Loucy (cell line): ENCODE data around the gene ANKRD6.
"Not testable (repeated sequence)": the region's sequence is repeated elsewhere in the genome, so short reads cannot be mapped to it uniquely, and the experiment has no call there.

Experiments used
- H2AFZ ChIP-seq: fragments of 200-600 bp; sonication (generic); 2 replicates; pipeline ENCODE4 v1.6.0; 2016; ENCODE audit warnings: antibody characterized with exemption, mild to moderate bottlenecking, low read length, moderate library complexity
- H3F3A ChIP-seq: fragments of 200-600 bp; 2 replicates; pipeline ENCODE4 v1.6.0; 2016; ENCODE audit warnings: antibody characterized with exemption, low read depth, mild to moderate bottlenecking
- H3K27me3 ChIP-seq: fragments of 200-600 bp; sonication (generic); 2 replicates; pipeline ENCODE4 v1.6.1; 2014; ENCODE audit warnings: low read length, mild to moderate bottlenecking; ENCODE audit not compliant: insufficient read depth, poor library complexity, severe bottlenecking
- H3K36me3 ChIP-seq: fragments of 200-600 bp; sonication (generic); 2 replicates; pipeline ENCODE4 v1.6.1; 2016; ENCODE audit warnings: low read length; ENCODE audit not compliant: insufficient read depth
- H3K4me1 ChIP-seq: fragments of 200-600 bp; sonication (generic); 2 replicates; pipeline ENCODE4 v1.5.1; 2014; ENCODE audit warnings: low read length, mild to moderate bottlenecking; ENCODE audit not compliant: insufficient read depth, poor library complexity, severe bottlenecking
- H3K4me2 ChIP-seq: fragments of 200-600 bp; sonication (generic); 2 replicates; pipeline ENCODE4 v1.6.0; 2014; ENCODE audit warnings: antibody characterized with exemption, low read length, low read depth, mild to moderate bottlenecking; ENCODE audit not compliant: poor library complexity, severe bottlenecking
- H3K4me3 ChIP-seq: fragments of 200-600 bp; sonication (generic); 2 replicates; pipeline ENCODE4 v1.5.1; 2014; ENCODE audit warnings: low read length, mild to moderate bottlenecking, mixed read lengths; ENCODE audit not compliant: poor library complexity, severe bottlenecking
- H3K79me2 ChIP-seq: fragments of 200-600 bp; sonication (generic); 2 replicates; pipeline ENCODE4 v1.6.1; 2014; ENCODE audit warnings: low read length; ENCODE audit not compliant: insufficient read depth
- H3K9ac ChIP-seq: fragments of 200-600 bp; sonication (generic); 2 replicates; pipeline ENCODE4 v1.6.0; 2014; ENCODE audit warnings: mild to moderate bottlenecking, low read depth, low read length, moderate library complexity; ENCODE audit not compliant: poor library complexity, severe bottlenecking
- H3K9me2 ChIP-seq: fragments of 200-600 bp; sonication (generic); replicated peaks from 2 replicates; pipeline ENCODE4 v1.6.1; 2016; ENCODE audit warnings: low read depth, low read length, mixed read lengths
- H3K9me3 ChIP-seq: fragments of 200-600 bp; sonication (generic); 2 replicates; pipeline ENCODE4 v1.6.1; 2014; ENCODE audit warnings: mild to moderate bottlenecking, antibody characterized with exemption, low read length, low read depth; ENCODE audit not compliant: insufficient read depth
- H4K20me1 ChIP-seq: fragments of 200-600 bp; sonication (generic); 2 replicates; pipeline ENCODE4 v1.6.0; 2014; ENCODE audit warnings: antibody characterized with exemption, low read length, mild to moderate bottlenecking; ENCODE audit not compliant: insufficient read depth, poor library complexity, severe bottlenecking
- EZH2phosphoT487 ChIP-seq: fragments of 200-600 bp; IDR thresholded peaks from 2 replicates; pipeline ENCODE4 v1.6.1; 2018; ENCODE audit warnings: antibody characterized with exemption, mild to moderate bottlenecking, moderate library complexity, borderline replicate concordance
- TF ChIP-seq, protein P1 (sequence below): fragments of 200-600 bp; sonication (generic); conservative IDR thresholded peaks from 2 replicates; pipeline ENCODE4 v1.5.1; 2014; ENCODE audit warnings: mild to moderate bottlenecking, antibody characterized with exemption, low read length

The ANKRD6 gene

DNA sequence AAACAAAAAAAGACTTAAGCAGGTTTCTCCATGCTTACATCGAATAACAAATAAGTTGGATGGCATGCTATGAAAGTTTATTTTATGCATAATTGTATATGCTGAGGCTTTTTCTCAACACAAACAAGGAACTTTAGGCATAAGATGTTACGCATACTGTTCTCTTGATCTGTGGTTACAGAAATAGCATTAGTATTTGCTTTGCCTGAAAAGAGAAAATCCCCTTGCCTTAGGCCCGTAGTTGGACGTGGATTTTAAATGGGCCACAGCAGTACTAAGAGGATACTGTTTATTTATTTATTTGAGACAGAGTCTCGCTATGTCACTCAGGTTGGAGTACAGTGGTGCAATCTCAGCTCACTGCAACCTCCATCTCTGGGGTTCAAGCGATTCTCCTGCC is 186.6 kb downstream of the ANKRD6 start:
- H4K20me1 ChIP-seq = no peaks in the 10 kb centered on the region
- H3K4me2 ChIP-seq = no peak overlapping the region
- H3K79me2 ChIP-seq = no peaks in the 10 kb centered on the region
- H3K27me3 ChIP-seq = no peaks in the 10 kb centered on the region
- H3K4me3 ChIP-seq = no peak overlapping the region
- H3K9me2 ChIP-seq = no peaks in the 10 kb centered on the region
- H3F3A ChIP-seq = no peaks in the 10 kb centered on the region
- H2AFZ ChIP-seq = no peak overlapping the region
- no peaks in the 10 kb centered on the region for H3K4me1 ChIP-seq
- no peaks in the 10 kb centered on the region for H3K36me3 ChIP-seq
- no peak overlapping the region for H3K9ac ChIP-seq
- H3K9me3 ChIP-seq = no peaks in the 10 kb centered on the region
- TF ChIP-seq EZH2phosphoT487 = no peak
- TF ChIP-seq, protein P1, sequence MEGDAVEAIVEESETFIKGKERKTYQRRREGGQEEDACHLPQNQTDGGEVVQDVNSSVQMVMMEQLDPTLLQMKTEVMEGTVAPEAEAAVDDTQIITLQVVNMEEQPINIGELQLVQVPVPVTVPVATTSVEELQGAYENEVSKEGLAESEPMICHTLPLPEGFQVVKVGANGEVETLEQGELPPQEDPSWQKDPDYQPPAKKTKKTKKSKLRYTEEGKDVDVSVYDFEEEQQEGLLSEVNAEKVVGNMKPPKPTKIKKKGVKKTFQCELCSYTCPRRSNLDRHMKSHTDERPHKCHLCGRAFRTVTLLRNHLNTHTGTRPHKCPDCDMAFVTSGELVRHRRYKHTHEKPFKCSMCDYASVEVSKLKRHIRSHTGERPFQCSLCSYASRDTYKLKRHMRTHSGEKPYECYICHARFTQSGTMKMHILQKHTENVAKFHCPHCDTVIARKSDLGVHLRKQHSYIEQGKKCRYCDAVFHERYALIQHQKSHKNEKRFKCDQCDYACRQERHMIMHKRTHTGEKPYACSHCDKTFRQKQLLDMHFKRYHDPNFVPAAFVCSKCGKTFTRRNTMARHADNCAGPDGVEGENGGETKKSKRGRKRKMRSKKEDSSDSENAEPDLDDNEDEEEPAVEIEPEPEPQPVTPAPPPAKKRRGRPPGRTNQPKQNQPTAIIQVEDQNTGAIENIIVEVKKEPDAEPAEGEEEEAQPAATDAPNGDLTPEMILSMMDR = no peak

DNA sequence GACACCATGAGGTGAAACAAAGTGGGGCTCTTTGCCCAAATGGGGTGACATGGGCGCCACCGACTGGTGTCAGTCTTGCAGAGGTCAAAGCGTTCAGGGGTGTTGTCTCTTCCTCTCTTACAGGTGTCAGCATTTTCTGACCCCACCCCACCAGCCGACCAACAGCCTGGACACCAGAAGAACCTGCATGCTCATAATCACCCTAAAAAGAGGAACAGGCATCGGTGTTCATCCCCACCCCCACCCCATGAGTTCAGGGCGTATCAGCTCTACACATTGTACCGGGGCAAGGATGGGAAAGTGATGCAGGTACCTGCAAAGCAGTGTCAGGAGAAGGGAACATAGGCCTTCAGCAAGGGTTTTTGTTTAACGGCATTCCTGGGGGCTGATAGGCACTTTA is 190.8 kb downstream of the ANKRD6 start:
- Histone ChIP-seq H3K9me2 (no peaks in the 10 kb centered on the region), H3F3A (no peaks in the 10 kb centered on the region), H2AFZ (no peak overlapping the region), H3K4me1 (no peaks in the 10 kb centered on the region), H3K4me2 (no peak overlapping the region), H3K9ac (no peak overlapping the region), H3K36me3 (no peaks in the 10 kb centered on the region), H4K20me1 (no peaks in the 10 kb centered on the region), H3K4me3 (no peak overlapping the region), H3K79me2 (no peaks in the 10 kb centered on the region), H3K9me3 (no peaks in the 10 kb centered on the region), H3K27me3 (no peaks in the 10 kb centered on the region)
- TF ChIP-seq EZH2phosphoT487 = no peak
- TF ChIP-seq, protein P1 = no peak

DNA sequence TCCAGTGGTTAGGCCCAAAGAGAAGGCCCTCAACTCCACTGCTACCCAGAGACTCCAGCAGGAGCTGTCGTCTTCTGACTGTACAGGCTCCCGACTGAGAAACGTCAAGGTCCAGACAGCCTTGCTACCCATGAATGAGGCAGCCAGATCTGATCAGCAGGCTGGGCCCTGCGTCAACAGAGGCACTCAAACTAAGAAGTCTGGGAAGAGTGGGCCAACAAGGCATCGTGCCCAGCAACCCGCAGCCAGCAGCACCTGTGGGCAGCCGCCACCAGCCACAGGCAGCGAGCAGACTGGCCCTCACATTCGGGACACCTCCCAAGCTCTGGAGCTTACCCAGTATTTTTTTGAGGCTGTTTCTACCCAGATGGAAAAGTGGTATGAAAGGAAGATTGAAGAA is 197.5 kb downstream of the ANKRD6 start:
- Histone ChIP-seq H3F3A (no peaks in the 10 kb centered on the region), H3K4me1 (no peaks in the 10 kb centered on the region), H3K9ac (no peak overlapping the region), H3K9me2 (no peaks in the 10 kb centered on the region), H3K79me2 (no peaks in the 10 kb centered on the region), H3K36me3 (no peaks in the 10 kb centered on the region), H4K20me1 (no peaks in the 10 kb centered on the region), H3K9me3 (no peaks in the 10 kb centered on the region), H3K27me3 (no peaks in the 10 kb centered on the region), H3K4me2 (no peak overlapping the region), H2AFZ (no peak overlapping the region), H3K4me3 (no peak overlapping the region)
- TF ChIP-seq EZH2phosphoT487 = no peak
- TF ChIP-seq, protein P1 = no peak

DNA sequence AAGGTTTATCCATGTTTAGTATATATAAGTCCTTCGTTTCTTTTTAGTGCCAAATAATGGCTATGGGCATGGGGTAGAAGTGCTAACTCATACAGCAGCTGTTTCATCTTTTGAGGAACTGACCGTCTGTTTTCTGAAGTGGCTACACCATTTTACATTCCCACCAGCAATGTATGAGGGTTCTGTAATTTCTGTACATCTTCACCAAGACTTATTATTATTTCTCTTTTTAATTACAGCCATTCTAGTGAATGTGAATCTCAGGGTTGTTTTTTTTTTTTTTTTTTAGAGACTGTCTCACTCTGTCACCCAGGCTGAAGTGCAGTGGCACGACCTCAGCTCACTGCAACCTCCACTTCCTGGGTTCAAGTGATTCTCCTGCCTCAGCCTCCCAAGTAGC is 203.5 kb downstream of the ANKRD6 start:
- not testable (repeated sequence) for H3K4me2 ChIP-seq, H3K9me3 ChIP-seq, H3K36me3 ChIP-seq, H3K4me3 ChIP-seq, H4K20me1 ChIP-seq, H3F3A ChIP-seq, H2AFZ ChIP-seq, H3K9me2 ChIP-seq, H3K9ac ChIP-seq, H3K27me3 ChIP-seq
- H3K79me2 ChIP-seq = peaks cover 15% of the 10 kb centered on the region
- H3K4me1 ChIP-seq = peaks cover 20% of the 10 kb centered on the region
